ENCODE data around the gene LMX1B.
A peak's percentile ranks its signal among the peaks of the same experiment; 100 is the strongest.

LMX1B gene

DNA sequence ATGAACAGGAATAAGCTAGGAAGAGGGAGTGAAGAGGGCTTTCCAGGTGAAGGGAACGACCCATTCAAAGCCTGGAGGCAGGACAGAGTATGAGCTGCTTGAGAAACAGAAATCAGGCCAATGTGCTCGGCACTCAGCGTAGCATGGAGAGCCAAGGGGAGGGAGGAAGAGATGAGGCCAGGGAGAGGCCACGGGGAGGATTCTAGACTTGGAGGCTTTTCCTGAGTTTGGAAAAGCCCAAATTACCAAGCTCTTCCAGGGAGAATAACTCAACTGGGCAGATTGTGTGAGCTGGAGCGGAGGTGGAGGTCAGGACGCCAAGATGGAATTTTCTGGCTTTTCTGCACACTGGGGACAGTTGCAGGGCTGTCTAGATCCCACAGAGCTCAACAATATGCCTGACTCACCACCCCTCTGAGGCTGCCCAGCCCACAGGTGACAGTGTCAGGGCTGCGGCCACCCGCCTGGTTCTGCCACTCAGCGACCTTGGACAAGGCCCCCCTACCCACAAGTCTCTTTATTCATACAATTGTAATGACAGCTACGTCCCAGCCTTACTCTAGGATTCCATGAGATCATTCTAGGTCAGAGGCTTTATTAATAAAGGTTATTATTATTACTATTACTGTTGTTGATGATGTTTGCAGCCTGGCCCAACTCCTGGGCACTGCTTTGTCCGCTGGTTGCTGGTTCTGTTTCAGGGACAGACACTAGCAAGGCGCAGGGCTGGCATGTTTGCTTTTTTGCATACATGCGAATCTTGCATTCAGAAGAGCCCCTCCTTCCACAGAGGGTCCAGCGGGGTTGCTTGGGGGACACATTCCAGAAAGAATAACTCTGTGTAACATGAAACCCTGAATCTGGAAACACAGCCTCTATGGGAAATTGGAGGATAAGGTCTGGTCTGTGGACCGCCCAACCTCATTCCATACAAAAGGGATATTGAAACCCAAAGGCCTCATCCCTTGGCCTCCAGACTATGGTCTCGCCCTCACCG lies 9.4 kb upstream of the LMX1B start:
- DNase-seq (ENCODE audit: low read depth), result no peak

DNA sequence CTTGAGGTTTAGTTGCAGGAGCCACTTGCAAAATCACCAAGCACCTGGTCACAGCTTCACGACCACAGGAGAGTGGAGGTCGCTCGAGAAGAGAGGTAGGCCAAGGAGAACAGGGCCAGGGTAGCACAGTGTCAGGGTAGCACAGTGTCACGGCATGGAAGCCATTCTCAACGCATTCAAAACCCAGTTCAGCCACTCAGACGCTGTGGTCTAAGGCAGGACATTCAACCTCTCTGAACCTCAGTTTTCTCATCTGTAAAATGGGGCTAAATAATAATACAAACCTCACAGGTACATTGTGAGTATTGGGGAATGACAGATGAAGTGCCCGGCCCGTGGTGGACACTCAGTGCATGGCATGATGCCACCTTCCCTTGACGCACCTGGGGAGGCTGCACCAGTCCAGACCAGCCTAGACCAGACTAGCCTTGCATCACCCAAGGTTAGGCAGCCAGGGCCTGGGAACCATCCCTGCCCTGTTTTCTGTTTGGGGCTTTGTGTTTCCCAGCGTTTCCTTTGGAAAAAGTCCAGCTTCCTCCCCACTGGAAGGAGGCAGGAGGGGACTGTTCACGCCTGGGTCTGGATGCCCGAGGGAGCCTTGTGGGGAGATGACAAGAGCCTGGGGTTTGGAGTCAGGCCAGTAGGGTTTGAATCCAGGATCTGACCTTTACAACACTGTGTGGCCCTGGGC lies 7.8 kb upstream of the LMX1B start:
- no peak for DNase-seq (ENCODE audit: low read depth)

DNA sequence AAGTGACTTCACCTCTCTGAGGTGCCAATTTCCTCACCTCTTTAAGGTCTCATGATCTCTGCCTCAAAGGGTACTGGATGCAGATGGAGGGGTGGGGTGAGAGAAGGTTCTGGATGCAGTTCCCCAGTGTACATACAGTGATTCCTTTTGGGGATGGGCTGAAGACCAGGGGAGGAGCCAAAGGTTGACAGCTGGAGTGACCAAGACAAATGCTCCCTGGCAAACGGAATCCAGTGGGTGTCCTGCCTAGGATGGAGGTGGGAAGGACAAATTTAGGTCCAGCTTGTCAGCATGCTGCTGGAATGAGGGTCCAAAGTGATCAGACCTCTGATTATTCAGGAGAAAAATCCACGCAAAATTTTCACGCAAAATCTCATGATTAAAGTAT lies 7.3 kb upstream of the LMX1B start:
- DNase-seq (ENCODE audit: low read depth), result no peak

DNA sequence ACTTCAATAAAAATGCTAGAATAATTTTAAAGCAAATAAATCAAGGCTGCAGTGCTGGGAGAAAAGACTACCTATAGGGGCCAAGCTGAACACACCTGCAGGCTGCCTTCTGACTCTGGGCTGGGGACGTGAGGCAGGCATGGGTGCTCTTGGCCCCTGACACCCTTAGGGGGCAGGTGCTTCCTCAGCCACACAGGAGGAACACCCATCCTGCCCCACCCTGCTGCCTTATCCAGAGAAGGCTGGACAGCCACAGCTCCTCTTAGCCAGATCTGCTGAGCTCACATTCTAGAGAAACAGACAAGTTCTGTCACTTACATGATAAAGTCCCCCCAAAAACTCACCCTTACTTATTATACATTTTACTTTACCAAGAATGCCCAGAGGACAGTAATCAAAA lies 6.6 kb upstream of the LMX1B start:
- no peak for DNase-seq (ENCODE audit: low read depth)

DNA sequence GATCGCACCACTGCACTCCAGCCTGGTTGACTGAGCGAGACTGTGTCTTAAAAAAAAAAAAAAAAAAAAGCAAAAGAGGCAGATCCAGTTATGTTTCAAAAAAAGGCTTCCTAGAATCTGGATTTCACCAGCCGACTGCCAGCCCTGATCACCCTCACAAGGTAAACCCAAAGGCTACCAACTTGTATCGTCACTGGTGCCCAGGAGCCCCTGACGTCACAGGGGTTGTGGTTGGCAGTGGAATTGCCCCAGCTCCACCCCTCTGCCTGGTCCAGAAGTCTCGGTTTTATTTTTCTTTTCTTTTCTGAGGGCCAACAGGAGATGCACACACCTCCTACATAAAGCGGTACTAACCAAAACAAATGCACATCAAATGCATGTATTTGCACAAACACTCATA lies 6.0 kb upstream of the LMX1B start:
- no peak for DNase-seq (ENCODE audit: low read depth)

DNA sequence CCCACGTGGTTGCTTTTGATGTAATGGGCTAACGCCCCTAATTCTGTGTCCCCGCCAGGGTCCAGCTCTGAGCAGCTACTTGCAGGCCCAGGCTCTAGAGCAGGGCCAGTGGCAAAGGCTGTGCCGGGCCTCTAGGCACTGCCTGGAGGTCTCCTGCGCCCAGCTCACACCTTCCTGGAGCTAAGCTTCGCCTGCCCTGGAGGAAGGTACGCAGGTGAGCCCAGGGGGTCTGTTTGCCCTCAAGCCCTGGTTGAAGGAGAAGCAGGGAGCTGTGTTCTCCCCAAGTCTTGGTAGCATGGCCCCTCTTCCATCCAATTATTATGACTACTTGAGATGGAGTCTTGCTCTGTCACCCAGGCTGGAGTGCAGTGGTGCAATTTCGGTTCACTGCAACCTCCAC lies 5.2 kb upstream of the LMX1B start:
- DNase-seq (ENCODE audit: low read depth), result no peak

DNA sequence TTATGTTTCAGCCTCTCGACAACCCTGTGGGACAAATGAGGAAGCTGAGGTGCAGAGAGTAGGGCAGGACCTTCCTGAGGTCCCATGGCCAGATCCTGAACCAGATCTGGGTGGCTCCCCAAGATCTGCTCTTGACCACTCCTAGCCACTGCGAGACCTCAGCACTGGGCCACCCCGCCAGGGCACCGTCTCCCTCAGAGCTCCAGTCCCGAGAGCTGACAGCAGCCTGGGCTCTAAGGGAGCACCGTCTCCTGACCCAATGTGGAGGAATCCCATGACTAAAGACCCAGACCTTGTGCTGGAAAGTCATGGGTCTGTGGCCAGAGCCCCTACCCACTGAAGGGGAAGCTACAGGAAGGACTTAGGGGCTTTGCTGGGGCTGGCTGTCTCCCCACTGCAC lies 4.5 kb upstream of the LMX1B start:
- no peak for DNase-seq (ENCODE audit: low read depth)

DNA sequence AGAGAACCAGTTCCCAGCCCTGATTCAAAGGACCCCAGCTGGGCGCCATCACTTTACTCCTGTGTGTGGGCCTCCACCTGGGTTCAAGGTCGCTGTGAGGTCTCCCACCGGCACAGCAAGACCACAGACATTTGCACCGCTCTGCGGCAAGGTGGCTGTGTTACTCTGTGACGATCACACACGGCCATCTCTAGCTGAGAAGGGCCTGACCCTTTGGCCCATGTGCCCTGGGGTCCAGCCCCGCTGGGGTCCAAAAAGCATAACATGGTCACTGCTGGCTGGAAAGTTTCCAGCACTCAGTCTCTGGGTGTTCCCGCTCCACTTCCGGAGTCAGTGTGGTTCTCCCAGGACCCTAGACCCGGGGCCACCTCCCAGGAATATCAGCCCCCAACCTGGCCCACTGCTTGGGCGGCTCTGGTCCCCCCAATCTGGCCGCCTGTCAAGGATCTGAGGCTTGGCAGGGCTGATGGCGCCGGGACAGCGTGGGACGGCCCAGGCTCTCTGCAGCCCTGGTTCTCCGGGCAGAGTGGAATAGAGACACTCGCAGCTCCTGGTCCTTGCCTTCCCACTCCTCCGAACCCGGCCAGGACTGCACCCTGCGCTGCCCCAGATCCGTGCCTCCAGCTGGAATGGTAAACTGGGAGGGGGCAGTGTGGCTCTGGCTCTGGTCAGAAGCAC lies 3.9 kb upstream of the LMX1B start:
- DNase-seq (ENCODE audit: low read depth), result no peak

DNA sequence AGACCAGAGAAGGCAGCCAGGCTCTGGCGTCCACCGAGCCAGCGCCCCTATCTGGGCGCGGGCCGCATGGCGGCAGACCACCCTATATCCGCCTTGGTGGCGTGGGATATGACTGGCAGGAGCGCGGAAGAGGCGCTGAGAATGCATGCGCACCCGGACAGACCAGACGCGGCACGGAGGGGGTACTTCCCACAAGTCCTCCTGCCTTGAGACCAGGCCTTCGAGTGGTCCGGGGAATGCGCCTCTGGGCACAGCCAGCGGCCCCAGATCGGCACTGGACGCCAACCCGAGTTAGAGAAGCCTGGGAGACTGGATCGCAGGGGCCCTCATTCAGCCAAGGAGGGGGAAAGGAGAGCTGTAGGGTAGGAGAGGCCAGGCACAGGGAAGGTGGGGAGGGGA lies 2.5 kb upstream of the LMX1B start:
- DNase-seq (ENCODE audit: low read depth), result no peak

DNA sequence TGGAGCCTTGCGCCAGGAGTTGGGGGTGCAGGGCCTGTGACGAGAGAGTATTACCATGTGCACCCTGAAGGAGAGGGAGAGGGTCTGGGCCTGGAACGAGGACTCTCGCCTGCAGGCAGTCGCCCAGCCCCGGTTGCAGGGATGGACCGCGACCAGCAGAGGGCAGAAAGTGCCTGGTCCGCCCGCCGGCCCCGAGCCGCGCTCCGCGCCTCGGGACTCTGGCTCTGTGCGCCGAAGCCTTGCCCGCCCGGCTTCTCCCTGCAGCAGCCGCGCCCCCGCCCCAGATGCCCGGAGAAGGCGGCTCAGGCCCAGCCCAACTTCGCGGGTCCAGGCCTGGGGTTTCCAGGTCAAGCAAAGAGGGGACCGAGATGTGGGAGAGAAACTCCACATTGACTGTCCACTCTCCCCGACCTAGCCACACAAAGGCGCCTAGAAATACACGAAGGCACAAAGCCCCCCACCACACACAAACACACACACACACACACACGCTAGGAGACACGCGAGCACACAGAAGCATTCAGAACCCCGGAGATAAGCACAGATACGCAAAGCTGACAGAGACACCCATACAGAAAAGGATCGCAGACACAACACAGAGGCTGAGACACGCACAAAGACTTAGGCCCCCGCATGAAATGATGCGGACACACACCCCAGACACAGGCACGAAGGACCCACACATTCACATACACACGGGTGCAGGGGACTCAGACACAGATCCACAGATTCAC lies 2.0 kb upstream of the LMX1B start:
- DNase-seq (ENCODE audit: low read depth), result peak; percentile 26

DNA sequence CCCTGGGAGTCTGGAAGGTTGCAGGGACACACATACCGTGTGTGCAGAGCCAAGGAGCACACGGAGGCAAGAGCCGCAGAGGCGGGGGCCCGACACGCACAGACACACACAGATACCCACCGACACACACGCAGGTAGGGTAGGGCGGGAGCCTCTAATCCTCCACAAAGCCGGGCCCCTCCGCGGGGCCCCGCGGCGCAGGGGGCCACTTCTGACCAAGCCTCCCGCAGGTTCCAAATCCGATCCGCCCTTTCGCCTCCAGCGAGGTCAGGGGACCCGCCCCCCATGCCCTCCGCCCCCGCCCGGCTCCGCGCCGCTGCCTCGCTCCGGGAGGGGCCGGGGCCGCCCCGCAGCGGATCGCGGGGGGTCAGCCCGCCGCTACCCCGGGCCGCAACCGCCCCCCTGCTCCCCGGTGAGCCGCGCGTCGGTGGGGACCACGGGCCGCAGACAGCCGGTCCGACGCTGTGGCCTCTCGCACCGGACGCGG lies 1.4 kb upstream of the LMX1B start:
- no peak for DNase-seq (ENCODE audit: low read depth)

DNA sequence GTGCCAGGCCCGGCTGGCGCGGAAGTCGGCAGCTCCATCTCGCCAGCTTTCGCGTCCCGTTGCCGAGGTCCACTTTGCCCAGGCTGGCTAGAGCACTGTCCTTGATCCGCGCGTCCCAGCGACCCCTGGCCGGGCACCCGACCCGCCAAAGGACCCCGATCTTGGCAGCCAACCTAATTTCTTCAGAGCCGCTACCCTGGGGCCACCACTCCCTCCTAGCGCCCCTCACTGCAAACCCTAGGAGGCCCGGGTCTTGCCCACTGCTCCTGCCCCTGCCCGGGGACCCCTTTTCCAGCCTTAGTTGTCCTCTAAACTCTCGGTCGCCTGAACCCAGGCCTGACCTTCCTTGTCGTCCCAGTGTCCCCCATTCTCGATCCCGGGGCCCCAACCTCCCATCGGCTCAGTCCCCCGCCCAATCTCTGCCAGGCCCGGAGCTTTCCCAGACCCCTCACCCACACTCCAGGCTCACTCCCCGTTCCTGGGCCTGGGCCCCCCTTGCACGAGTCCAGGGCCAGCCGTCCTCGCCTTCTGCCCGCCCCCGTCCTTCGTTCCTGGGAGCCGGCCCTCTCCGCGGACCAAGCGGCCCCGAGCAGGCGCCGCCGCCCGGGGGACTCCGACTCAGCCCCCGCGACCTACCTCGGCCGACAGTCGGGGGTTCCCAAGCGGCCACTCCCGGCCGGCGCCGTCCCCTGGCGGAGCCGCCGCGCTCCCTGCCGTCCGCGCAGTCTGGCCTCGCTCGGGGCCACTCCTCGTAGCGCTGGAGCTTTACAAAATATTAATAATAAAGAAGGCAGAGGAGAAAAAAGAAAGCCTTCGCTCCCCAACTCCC lies 701 bp upstream of the LMX1B start:
- DNase-seq (ENCODE audit: low read depth), result no peak

DNA sequence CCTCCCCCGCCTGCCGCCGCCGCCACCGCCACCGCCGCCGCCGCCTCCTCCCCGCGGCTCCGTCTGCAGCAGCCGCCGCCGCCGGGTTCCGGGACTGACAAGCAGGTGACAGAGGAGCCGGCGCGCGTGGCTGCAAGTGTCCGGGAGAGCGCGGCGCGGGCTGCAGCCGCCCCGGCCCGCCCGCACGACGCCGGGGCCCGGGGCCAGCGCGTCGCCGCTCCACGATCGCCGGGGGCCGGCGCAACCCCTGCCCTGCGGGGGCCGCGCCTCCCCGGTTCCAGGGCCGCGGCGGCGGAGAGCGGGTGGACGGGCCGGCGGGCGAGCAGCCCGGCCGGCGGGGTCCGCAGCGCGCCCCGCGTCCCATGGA lies 343 bp downstream of the LMX1B start:
- no peak for DNase-seq (ENCODE audit: low read depth)

DNA sequence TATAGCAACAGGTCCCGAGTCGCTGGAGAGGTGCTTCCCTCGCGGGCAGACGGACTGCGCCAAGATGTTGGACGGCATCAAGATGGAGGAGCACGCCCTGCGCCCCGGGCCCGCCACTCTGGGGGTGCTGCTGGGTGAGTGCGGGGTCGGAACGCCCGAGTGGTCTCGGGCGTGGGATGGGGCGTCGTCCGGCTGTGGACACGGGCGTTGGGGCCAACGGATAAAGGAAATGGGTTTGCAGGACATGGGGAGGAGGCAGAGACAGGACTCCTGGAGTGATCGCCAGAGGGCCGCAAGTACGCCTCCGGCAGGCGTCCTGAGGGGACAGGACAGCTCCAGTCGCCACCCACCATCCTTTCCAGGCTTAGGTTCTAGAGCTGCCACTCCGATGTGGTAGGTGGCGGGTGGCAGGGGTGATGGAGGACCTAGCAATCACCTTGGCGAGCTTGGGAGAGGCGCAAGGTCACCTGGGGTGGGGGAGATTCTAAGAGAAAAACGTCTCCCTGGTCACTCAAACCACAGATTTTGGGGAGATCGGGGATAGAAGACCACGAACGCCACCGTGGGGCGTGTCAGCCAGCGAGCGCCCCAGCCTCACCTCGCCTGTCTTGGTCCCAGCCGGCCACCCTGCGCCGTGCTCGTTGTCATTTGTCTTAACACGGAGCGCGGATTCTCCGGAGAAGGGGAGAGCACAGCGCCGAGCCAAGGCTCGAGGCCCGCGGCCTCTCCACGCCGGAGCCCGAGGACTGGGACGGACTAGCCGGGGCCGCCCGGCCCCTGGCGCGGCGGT lies 922 bp downstream of the LMX1B start:
- no peak for DNase-seq (ENCODE audit: low read depth)

DNA sequence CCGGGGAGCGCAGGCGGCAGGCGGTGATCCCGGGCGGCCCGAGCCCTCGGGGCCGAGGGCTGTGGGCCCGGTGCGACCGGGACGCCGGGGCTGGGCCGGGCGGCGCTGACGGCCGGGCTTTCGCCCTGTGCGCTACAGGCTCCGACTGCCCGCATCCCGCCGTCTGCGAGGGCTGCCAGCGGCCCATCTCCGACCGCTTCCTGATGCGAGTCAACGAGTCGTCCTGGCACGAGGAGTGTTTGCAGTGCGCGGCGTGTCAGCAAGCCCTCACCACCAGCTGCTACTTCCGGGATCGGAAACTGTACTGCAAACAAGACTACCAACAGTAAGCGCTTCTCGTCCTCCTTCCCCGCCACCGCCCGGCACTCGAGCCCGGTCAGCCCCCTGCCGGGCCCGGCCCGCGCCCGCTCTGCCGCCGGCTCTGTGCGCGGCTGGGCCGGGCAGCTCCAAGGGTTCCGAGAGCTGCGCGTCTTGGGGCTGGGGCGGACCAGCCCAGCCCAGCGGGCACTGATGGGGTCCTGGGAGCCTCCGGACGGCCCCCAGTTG lies 1.6 kb downstream of the LMX1B start:
- DNase-seq (ENCODE audit: low read depth), result no peak

DNA sequence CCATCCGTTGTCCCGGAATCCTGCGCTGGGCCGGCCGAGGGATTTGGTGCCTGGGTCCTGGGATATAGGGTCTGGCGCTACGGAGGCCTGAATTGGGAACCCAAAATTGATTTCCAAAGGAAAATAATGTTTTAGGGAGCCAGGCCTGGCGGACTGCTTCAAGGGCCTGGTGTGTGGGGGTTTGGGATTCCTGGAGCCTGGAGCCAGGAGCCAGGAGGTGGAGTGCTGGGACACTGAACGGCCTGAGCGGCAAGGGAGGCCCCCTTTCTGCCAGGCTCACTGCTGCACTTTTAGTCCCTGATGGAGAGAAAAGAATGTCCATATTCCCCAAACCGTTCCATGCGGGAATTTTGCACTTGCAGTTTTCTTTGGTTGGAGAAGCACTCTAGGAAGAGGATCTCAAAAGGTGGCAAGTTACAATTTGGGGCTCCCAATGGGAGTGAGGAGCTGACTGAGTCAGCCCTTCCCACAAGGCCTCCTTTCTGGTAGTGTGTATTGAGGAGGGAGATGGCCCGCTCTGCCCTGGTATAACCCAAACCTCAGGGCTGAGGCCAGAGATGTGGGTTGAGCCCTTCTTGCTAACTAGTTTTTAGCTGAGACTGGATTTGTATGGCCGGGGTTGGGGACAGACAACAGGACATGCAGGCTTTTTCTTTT lies 2.2 kb downstream of the LMX1B start:
- DNase-seq (ENCODE audit: low read depth), result no peak

DNA sequence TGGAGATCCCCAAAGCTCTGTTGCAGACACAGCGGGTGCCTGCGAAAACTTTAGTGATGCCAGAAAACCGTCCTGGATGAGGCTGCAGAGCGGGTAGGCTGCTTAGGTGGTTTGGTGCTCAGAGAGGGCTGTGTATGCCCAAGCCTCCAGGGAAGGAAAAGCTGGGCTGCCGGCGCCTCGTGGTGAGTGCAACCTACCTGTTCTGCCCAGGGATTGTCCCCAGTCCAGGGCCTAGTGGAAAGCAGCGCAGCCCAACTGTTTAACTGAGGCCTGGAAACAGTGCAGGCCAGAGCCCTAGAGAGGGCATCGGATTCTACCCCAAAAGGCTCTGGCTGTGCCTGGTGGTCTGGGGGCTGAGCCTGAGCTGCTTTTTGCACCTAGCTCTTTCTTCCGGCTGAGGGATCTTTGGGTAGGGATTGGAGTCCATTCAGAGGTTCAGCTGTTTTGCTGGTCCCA lies 2.8 kb downstream of the LMX1B start:
- DNase-seq (ENCODE audit: low read depth), result no peak

DNA sequence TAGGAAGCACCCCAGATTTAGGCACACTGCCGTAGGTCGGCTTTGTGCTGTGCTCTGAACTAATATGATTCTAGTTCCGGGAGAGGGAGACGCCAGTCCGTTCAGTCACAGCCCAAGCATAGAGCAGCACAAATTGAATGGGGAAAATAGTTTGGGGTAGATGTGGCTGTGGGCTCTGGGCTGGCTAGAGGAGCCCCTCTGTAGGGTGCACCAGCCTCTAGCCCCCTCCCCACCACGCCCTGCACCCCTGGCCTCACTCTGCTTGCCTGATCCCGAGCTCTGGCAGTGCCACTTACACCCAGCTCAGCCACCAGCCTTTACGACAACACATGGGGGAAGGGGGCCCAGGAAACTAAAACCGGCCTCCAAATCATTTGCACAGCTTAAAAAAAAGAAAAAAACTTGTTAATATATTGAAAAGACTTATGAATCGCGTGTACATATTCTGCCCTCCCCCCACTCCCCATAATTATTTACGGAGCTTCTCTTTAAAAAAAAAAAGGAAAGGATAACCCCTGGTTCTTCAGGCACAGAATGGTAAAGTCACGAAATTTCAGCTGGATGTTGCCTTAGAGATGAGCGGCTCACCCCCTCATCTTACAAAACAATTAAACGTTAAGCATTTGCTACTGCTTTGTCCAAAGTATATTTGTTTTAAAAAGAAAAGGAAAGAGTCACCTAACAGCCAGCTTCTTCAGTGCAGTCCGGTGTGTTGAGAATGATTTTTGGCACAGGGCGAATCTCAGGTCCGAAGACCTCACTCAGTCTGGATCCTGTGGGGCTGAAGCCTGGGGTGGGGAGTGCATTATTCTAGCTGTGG lies 3.5 kb downstream of the LMX1B start:
- DNase-seq (ENCODE audit: low read depth), result no peak

DNA sequence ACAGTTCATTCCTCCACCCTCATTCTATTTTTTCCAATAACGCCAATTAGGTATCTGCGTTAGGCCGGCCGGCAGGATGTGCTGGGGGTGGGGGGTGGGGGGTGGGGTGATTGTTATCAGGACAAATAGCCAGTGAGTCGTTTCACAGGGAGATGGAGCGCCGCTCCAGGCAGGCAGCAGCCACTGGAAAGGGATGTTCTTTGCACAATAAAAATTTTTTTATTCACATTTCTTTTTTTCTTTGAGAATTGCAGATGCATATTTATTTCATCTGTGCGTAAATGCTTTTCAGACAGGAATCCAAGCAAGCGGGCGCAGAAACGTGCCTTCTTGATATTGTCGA lies 4.1 kb downstream of the LMX1B start:
- DNase-seq (ENCODE audit: low read depth), result no peak

All from T-helper 22 cell (primary cell).